GM23248 (cell line): ENCODE measurements around the gene PCTP. TPM values are rescaled to one million over a fixed set of nuclear protein-coding genes. Genes with fewer than 3 reads are reported as not detected.
A peak's percentile ranks its signal among the peaks of the same experiment; 100 is the strongest.

ENCODE experiments used
- DNase-seq: peaks from one replicate; pipeline ENCODE4 v3.0.0-alpha.2; 2015
- H2AFZ ChIP-seq: fragments of 200-600 bp; sonication (generic); 2 replicates; pipeline ENCODE4 v1.6.1; 2016; ENCODE audit warnings: antibody characterized with exemption
- H3F3A ChIP-seq: fragments of 200-600 bp; sonication (generic); 2 replicates; pipeline ENCODE4 v1.6.1; 2016; ENCODE audit warnings: mild to moderate bottlenecking, antibody characterized with exemption, mixed run types; ENCODE audit not compliant: insufficient read depth
- H3K27ac ChIP-seq: fragments of 200-600 bp; sonication (generic); 2 replicates; pipeline ENCODE4 v1.5.1; 2016; ENCODE audit warnings: mild to moderate bottlenecking
- H3K27me3 ChIP-seq: fragments of 200-600 bp; sonication (generic); replicated peaks from 2 replicates; pipeline ENCODE4 v1.6.1; 2016; ENCODE audit warnings: mild to moderate bottlenecking; ENCODE audit not compliant: insufficient read depth
- H3K36me3 ChIP-seq: fragments of 200-600 bp; sonication (generic); 2 replicates; pipeline ENCODE4 v1.6.1; 2016; ENCODE audit warnings: low read depth, mild to moderate bottlenecking
- H3K4me1 ChIP-seq: fragments of 200-600 bp; sonication (generic); 2 replicates; pipeline ENCODE4 v1.6.1; 2016; ENCODE audit warnings: mild to moderate bottlenecking; ENCODE audit not compliant: insufficient read depth
- H3K4me2 ChIP-seq: fragments of 200-600 bp; sonication (generic); one replicate; pipeline ENCODE4 v1.6.1; 2016; ENCODE audit warnings: mild to moderate bottlenecking; ENCODE audit not compliant: unreplicated experiment
- H3K4me3 ChIP-seq: fragments of 200-600 bp; sonication (generic); 2 replicates; pipeline ENCODE4 v1.5.1; 2016; ENCODE audit warnings: mild to moderate bottlenecking
- H3K79me2 ChIP-seq: fragments of 200-600 bp; sonication (generic); 2 replicates; pipeline ENCODE4 v1.6.1; 2016; ENCODE audit warnings: mild to moderate bottlenecking; ENCODE audit not compliant: insufficient read depth
- H3K9ac ChIP-seq: fragments of 200-600 bp; sonication (generic); 2 replicates; pipeline ENCODE4 v1.6.1; 2016; ENCODE audit warnings: mild to moderate bottlenecking
- H3K9me2 ChIP-seq: fragments of 200-600 bp; sonication (generic); 2 replicates; pipeline ENCODE4 v1.6.1; 2016; ENCODE audit warnings: mixed run types, mild to moderate bottlenecking, moderate library complexity; ENCODE audit not compliant: insufficient read depth
- H3K9me3 ChIP-seq: fragments of 200-600 bp; sonication (generic); one replicate; pipeline ENCODE4 v1.6.1; 2017; ENCODE audit warnings: low read depth
- H4K20me1 ChIP-seq: fragments of 200-600 bp; sonication (generic); 2 replicates; pipeline ENCODE4 v1.6.0; 2016; ENCODE audit not compliant: insufficient read depth
- EZH2 ChIP-seq: fragments of 200-600 bp; sonication (generic); IDR thresholded peaks from 2 replicates; pipeline ENCODE4 v1.6.1; 2018; ENCODE audit warnings: antibody characterized with exemption, mild to moderate bottlenecking; ENCODE audit not compliant: insufficient read depth, poor library complexity, severe bottlenecking
- EZH2phosphoT487 ChIP-seq: fragments of 200-600 bp; sonication (generic); IDR thresholded peaks from 2 replicates; pipeline ENCODE4 v1.6.1; 2018; ENCODE audit warnings: antibody characterized with exemption, moderate library complexity, mild to moderate bottlenecking, low read depth; ENCODE audit not compliant: insufficient read depth
- WGBS, 2 experiments: methylation state at CpG; one replicate each; pipeline ENCODE4 v1.1.6; 2015 to 2017; ENCODE audit warnings: low lambda C conversion rate in 2 of 2, low coverage in 1 of 2; ENCODE audit errors: missing lambda C conversion rate in 2 of 2; 5-methylcytosine and 5-hydroxymethylcytosine counted together
- in situ Hi-C: fragments of 300-500 bp; cut with MboI; formaldehyde crosslinking; loops from 2 replicates; pipeline ENCODE4 v1.15.0; 2020
- polyA plus RNA-seq: library from polyadenylated mRNA; unstranded; fragments of >200 nt; fragmentation: Nextera tagmentation; extraction: Ambion mirVana; gene quantifications from 2 replicates; pipeline ENCODE4 v1.2.1, GENCODE V29; 2016
- total RNA-seq: library from RNA; depleted of rRNA; stranded (reverse); fragments of >200 nt; shearing (Covaris generic); gene quantifications from 2 replicates; pipeline ENCODE4 v1.2.3, GENCODE V29; 2014

Gene PCTP
- total and polyA plus RNA-seq, 2 experiments from 2014 or later: 6.9 to 7.9 TPM

DNA sequence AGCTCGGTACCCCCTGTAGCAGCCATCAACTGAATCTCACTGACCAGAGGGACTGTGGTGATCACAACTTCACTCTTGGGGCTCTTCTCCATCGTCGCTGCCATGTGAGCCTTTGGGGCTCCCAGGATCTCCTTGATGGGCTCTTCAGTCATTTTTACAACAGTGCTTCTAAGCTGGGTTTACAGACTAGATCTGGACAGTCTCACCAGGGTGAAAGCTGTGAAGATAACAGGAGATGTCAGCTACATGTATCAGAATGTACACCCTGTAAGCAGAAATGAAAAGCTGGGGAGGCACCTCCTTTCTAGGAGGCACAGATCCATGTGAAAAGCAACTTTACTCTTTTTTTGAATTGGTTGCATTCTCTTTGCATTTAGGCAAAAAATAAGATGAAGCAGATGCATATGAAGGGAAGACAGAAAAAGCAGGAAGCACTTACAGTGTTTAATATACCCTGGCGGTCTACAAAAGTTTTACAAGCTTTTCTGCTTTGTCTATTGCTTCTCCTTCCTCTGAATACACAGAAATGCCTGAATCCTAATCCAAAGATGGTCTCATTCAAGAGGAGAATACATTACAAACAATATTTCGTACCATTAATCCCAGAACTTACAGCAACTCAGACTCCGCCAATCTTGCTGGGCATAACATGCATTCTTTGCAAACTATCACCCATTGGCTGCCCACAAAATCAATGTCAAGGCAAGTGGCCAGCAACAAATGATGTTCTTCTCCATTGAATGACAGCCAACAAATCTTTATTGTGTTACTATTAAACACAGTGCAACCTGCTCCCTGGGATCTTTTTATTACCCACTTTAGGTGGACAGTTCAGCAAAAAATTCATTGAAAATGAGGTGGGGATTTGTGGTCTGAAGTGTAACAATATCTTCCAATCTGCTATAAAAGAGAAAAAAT is 29.7 kb upstream of the PCTP start:
- WGBS, 2 experiments: 86 to 88% methylated on average over 6 of the region's 6 CpGs
- in situ Hi-C loops: no loop called here
- TF ChIP-seq EZH2phosphoT487: no peak
- TF ChIP-seq EZH2: no peak
- no peak overlapping the region for H3K4me3 ChIP-seq
- no peaks in the 10 kb centered on the region for H3K9me3 ChIP-seq
- H3K27ac ChIP-seq: no peak overlapping the region
- peaks cover 16% of the 10 kb centered on the region for H3F3A ChIP-seq
- H3K4me2 ChIP-seq: no peak overlapping the region
- no peak overlapping the region for H3K9ac ChIP-seq
- H4K20me1 ChIP-seq: no peaks in the 10 kb centered on the region
- H3K36me3 ChIP-seq: no peaks in the 10 kb centered on the region
- no peaks in the 10 kb centered on the region for H3K27me3 ChIP-seq
- no peaks in the 10 kb centered on the region for H3K79me2 ChIP-seq
- H3K9me2 ChIP-seq: no peaks in the 10 kb centered on the region
- no peak overlapping the region for H2AFZ ChIP-seq
- no peak for DNase-seq
- H3K4me1 ChIP-seq: peaks cover 20% of the 10 kb centered on the region

DNA sequence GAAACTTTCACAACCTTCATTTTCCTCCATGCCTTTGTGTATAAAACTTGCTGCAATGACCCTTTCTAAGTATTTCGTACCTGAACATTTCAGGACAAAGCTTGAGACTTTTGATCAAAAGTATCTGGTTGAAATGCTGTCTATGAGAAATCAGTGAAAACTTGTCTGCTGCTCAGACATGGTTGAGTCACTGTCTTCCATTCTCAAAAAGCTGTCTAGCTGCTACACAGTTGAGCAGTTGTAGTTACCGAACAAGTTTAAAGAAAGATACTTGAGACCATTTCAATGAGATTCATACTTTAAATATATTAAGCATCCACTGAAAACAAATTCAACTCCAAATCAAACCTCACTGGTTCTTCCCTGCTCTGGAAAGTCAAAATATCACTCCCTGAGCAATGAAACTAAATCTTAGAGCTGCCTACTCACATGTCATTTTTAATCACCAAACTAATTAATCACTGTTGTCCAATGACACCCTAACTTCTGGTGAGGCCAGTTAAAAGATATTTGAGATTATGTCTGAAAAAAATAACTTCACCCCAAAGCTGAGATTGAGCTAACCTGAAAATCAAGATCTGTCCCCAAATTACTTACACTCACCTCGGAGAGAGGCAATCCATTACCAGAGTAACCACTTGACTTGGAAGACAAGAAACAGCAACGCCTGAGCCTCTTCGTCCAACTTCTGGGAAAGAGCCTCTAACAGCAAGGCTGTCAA is 28.7 kb upstream of the PCTP start:
- Histone ChIP-seq H3K9ac (peak overlapping the region; percentile 61), H3K4me1 (peaks cover 30% of the 10 kb centered on the region), H3F3A (peaks cover 22% of the 10 kb centered on the region), H3K27ac (peak overlapping the region; percentile 48; the same call in 1 of the 2 replicates), H2AFZ (peak overlapping the region; percentile 67), H3K27me3 (no peaks in the 10 kb centered on the region), H3K36me3 (no peaks in the 10 kb centered on the region), H3K4me2 (peak overlapping the region; percentile 77), H3K9me3 (no peaks in the 10 kb centered on the region), H3K79me2 (no peaks in the 10 kb centered on the region), H3K4me3 (peak overlapping the region; percentile 61), H3K9me2 (no peaks in the 10 kb centered on the region), H4K20me1 (no peaks in the 10 kb centered on the region)
- 11 to 17% methylated on average over 5 of the region's 5 CpGs for WGBS, 2 experiments
- DNase-seq: peak; percentile 57
- TF ChIP-seq EZH2: no peak
- TF ChIP-seq EZH2phosphoT487: no peak
- in situ Hi-C loops: no loop called here

DNA sequence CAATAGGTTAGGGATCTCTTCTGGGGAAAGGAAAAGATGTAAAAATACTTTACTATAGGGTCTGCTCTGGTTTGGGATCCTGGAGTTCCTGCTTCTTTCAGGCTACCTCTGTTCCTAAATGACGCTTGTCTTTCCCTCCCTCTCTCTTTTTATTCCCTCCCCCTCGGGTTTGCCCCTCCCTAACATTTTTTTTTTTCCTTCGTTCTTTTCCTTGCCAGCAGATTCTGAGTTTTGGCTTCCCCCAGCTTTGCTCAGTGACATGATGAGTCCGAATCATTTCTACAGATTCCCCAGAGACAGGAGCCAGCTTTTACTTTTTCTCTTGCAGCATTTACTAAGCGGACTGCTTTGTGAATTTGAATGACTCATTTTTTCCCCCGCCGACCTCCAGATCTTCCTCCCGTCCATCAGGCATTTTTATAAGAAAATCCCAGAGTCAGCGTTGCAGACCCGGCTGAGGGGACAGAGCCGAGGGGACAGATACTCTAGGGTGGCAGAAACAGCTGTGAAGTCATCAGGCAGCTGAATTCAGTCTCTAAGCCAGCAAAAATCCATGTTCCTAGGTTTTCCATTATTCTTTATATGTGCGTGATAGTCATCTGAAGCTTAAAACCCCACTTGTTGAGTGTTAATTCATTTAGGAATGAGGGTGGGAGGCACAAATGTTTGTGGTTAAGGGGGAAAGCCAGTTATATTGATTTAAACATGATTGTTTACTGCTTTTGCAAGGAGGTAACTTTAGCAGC is 27.9 kb upstream of the PCTP start, which contains the start of gene TMEM100:
TMEM100 (minus strand) TSS at position 123 of the 746 bp plus-strand sequence. CDS start 1,794 bp downstream, outside the sequence.
- H3K27me3 ChIP-seq: no peaks in the 10 kb centered on the region
- H3K4me1 ChIP-seq: peaks cover 34% of the 10 kb centered on the region
- H3K9ac ChIP-seq: peak within 1 kb of the TSS; percentile 61
- H3K9me2 ChIP-seq: no peaks in the 10 kb centered on the region
- peak within 1 kb of the TSS; percentile 48 for H3K27ac ChIP-seq
- TF ChIP-seq EZH2phosphoT487 (no peak), EZH2 (no peak)
- 2% methylated on average over 10 to 12 of the region's 12 CpGs for WGBS, 2 experiments
- peak within 1 kb of the TSS; percentile 77 for H3K4me2 ChIP-seq
- H3K79me2 ChIP-seq: no peaks in the 10 kb centered on the region
- in situ Hi-C loops: no loop called here
- no peaks in the 10 kb centered on the region for H4K20me1 ChIP-seq
- no peaks in the 10 kb centered on the region for H3K36me3 ChIP-seq
- peak within 1 kb of the TSS; percentile 61 for H3K4me3 ChIP-seq
- DNase-seq: peak; percentile 90
- no peaks in the 10 kb centered on the region for H3K9me3 ChIP-seq
- H2AFZ ChIP-seq: peak within 1 kb of the TSS; percentile 67
- peaks cover 23% of the 10 kb centered on the region for H3F3A ChIP-seq

DNA sequence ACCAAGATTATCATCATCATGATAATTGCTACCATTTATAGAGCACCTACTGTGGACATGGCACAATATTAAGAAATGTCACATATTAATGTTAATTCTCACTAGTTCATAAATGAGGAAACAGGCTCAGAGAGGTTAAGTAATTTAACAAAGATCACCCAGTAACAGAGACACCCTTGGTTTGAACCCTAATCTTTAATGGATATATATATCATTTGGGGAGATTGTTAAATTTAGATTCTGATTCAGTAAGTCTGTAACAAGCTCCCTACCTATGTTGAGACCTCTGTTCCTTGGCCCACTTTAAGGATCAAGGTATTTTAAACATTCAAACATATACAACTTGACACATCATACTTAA is 27.4 kb upstream of the PCTP start:
- Histone ChIP-seq H2AFZ (no peak overlapping the region), H3K4me2 (peak overlapping the region; percentile 77), H3K79me2 (no peaks in the 10 kb centered on the region), H3K9ac (no peak overlapping the region; the same call in 1 of the 2 replicates), H3F3A (peaks cover 23% of the 10 kb centered on the region), H3K36me3 (no peaks in the 10 kb centered on the region), H3K9me2 (no peaks in the 10 kb centered on the region), H4K20me1 (no peaks in the 10 kb centered on the region), H3K27ac (peak overlapping the region; percentile 48; the same call in 1 of the 2 replicates), H3K27me3 (no peaks in the 10 kb centered on the region), H3K4me3 (no peak overlapping the region; the same call in 1 of the 2 replicates), H3K9me3 (no peaks in the 10 kb centered on the region), H3K4me1 (peaks cover 36% of the 10 kb centered on the region)
- TF ChIP-seq EZH2phosphoT487: no peak
- no peak for TF ChIP-seq EZH2
- in situ Hi-C loops: no loop called here
- no peak for DNase-seq
